WTC11 (cell line): ENCODE measurements around the gene ZCCHC10. TPM values are rescaled to one million over a fixed set of nuclear protein-coding genes. Genes with fewer than 3 reads are reported as not detected.

Experiments
- ATAC-seq: fragments of 200-7000 bp; cut with Tn5 transposase; 2 replicates; pipeline ENCODE4 v1.10.0; 2021; ENCODE audit warnings: mild to moderate bottlenecking, moderate library complexity
- CTCF ChIA-PET: fragments of 300-600 bp; sonication (Branson Sonifier 250); formaldehyde crosslinking; loops from one replicate; lab custom pipeline; 2021; ENCODE audit warnings: antibody characterized with exemption; lab: Charles Lee
- POLR2A ChIA-PET: fragments of 350-600 bp; sonication (Branson Sonifier 250); formaldehyde crosslinking; loops from one replicate; lab custom pipeline; 2021; ENCODE audit warnings: antibody characterized with exemption; lab: Charles Lee
- DNase-seq: peaks from one replicate; pipeline ENCODE4 v3.0.0; 2021; ENCODE audit warnings: low spot score
- H3K27ac Mint-ChIP-seq: 2 replicates; pipeline ENCODE4 v1.8.0; 2021; ENCODE audit warnings: mixed read lengths
- H3K27me3 Mint-ChIP-seq: 2 replicates; pipeline ENCODE4 v1.8.0; 2021; ENCODE audit warnings: low read depth, mild to moderate bottlenecking, moderate library complexity, mixed read lengths
- H3K36me3 Mint-ChIP-seq: 2 replicates; pipeline ENCODE4 v1.8.0; 2021; ENCODE audit warnings: mixed read lengths
- H3K4me1 Mint-ChIP-seq: 2 replicates; pipeline ENCODE4 v1.8.0; 2022; ENCODE audit warnings: mixed read lengths
- H3K4me3 Mint-ChIP-seq: 2 replicates; pipeline ENCODE4 v1.8.0; 2021; ENCODE audit warnings: mild to moderate bottlenecking, moderate library complexity, mixed read lengths
- H3K9me3 Mint-ChIP-seq: 2 replicates; pipeline ENCODE4 v1.8.0; 2021; ENCODE audit warnings: mixed read lengths
- FOXK1 ChIP-seq: sonication (generic); formaldehyde crosslinking; IDR thresholded peaks from 2 replicates; pipeline ENCODE4 v1.8.0; 2022; ENCODE audit warnings: mild to moderate bottlenecking, moderate library complexity, missing genetic modification reagents
- GABPB1 ChIP-seq: sonication (generic); formaldehyde crosslinking; IDR thresholded peaks from 2 replicates; pipeline ENCODE4 v1.8.1; 2023; ENCODE audit warnings: mild to moderate bottlenecking, missing genetic modification reagents
- IRF1 ChIP-seq: sonication (generic); formaldehyde crosslinking; IDR thresholded peaks from 2 replicates; pipeline ENCODE4 v1.8.0; 2023; ENCODE audit warnings: missing genetic modification reagents
- MLX ChIP-seq: sonication (generic); formaldehyde crosslinking; IDR thresholded peaks from 2 replicates; pipeline ENCODE4 v1.8.1; 2023; ENCODE audit warnings: mild to moderate bottlenecking, missing genetic modification reagents, moderate library complexity
- MXD4 ChIP-seq: fragments of 250-450 bp; sonication (Bioruptor Pico); IDR thresholded peaks from 2 replicates; pipeline ENCODE4 v1.8.0; 2021; ENCODE audit warnings: mild to moderate bottlenecking, moderate library complexity, borderline replicate concordance
- PRDM15 ChIP-seq: sonication (generic); formaldehyde crosslinking; IDR thresholded peaks from 2 replicates; pipeline ENCODE4 v1.8.0; 2022; ENCODE audit warnings: missing genetic modification reagents
- RORB ChIP-seq: fragments of 250-450 bp; sonication (Bioruptor Pico); IDR thresholded peaks from 2 replicates; pipeline ENCODE4 v1.9.0; 2021; ENCODE audit warnings: mild to moderate bottlenecking
- STAT6 ChIP-seq: sonication (generic); formaldehyde crosslinking; conservative IDR thresholded peaks from 2 replicates; pipeline ENCODE4 v1.8.1; 2023; ENCODE audit warnings: mild to moderate bottlenecking, low read depth, missing genetic modification reagents, moderate library complexity
- TEAD1 ChIP-seq: sonication (generic); formaldehyde crosslinking; IDR thresholded peaks from 2 replicates; pipeline ENCODE4 v1.8.0; 2022; ENCODE audit warnings: mild to moderate bottlenecking, missing genetic modification reagents
- USF1 ChIP-seq: sonication (generic); formaldehyde crosslinking; IDR thresholded peaks from 2 replicates; pipeline ENCODE4 v1.8.0; 2022; ENCODE audit warnings: mild to moderate bottlenecking, missing genetic modification reagents
- ZMAT4 ChIP-seq: fragments of 250-450 bp; sonication (Bioruptor Pico); IDR thresholded peaks from 2 replicates; pipeline ENCODE4 v1.9.0; 2021; ENCODE audit warnings: mild to moderate bottlenecking
- ZNF138 ChIP-seq: sonication (generic); formaldehyde crosslinking; conservative IDR thresholded peaks from 2 replicates; pipeline ENCODE4 v1.8.1; 2022; ENCODE audit warnings: mild to moderate bottlenecking, moderate library complexity, missing genetic modification reagents
- ZNF281 ChIP-seq: sonication (generic); formaldehyde crosslinking; IDR thresholded peaks from 2 replicates; pipeline ENCODE4 v1.8.0; 2023; ENCODE audit warnings: mild to moderate bottlenecking, missing genetic modification reagents
- ZNF396 ChIP-seq: fragments of 250-450 bp; sonication (Bioruptor Pico); IDR thresholded peaks from 2 replicates; pipeline ENCODE4 v1.8.0; 2021; ENCODE audit warnings: mild to moderate bottlenecking, moderate library complexity, borderline replicate concordance
- ZNF532 ChIP-seq: fragments of 250-450 bp; sonication (Bioruptor Pico); IDR thresholded peaks from 2 replicates; pipeline ENCODE4 v1.9.0; 2021; ENCODE audit warnings: mild to moderate bottlenecking, borderline replicate concordance
- total RNA-seq: library from RNA; stranded (reverse); gene quantifications from 3 replicates; pipeline ENCODE4 v1.2.3, GENCODE V29; 2021

Gene ZCCHC10
- total RNA-seq, 1 experiment from 2014 or later, result 22.9 TPM

GRCh38 chr5:132962429-132963021 is 63.8 kb downstream of the ZCCHC10 start:
- H3K27me3 Mint-ChIP-seq, result no peaks in the 10 kb centered on the region
- H3K4me3 Mint-ChIP-seq, result peak overlapping the region; percentile 98
- peak overlapping the region; percentile 99 for H3K27ac Mint-ChIP-seq
- peaks cover 18% of the 10 kb centered on the region for H3K4me1 Mint-ChIP-seq
- TF ChIP-seq ZNF281 (CRISPR knock-in tag) (no peak), RORB (CRISPR knock-in tag) (no peak), FOXK1 (CRISPR knock-in tag) (no peak), PRDM15 (CRISPR knock-in tag) (no peak), ZNF138 (CRISPR knock-in tag) (no peak), ZMAT4 (CRISPR knock-in tag) (no peak), USF1 (CRISPR knock-in tag) (no peak), TEAD1 (CRISPR knock-in tag) (no peak)
- TF ChIP-seq, all 79 proteins: peak for 0
- ATAC-seq (no peak), DNase-seq (no peak)
- Mint-ChIP-seq H3K9me3 (no peaks in the 10 kb centered on the region), H3K36me3 (peaks cover 7% of the 10 kb centered on the region)
- CTCF ChIA-PET, result interaction anchor here (0.6 to 0.7 kb wide), 3 partner anchors 13 to 415 kb away, joined by 3 to 5 read pairs (median 4); partner anchors contain the start of gene HSPA4
- POLR2A ChIA-PET, result interaction anchor here (0.6 to 3.3 kb wide), 3 partner anchors 55 to 139 kb away, joined by 3 to 22 read pairs (median 3); partner anchors contain the start of gene HSPA4

GRCh38 chr5:132961887-132962286 is 64.5 kb downstream of the ZCCHC10 start:
- no peak for ATAC-seq
- POLR2A ChIA-PET, result interaction anchor here (3.3 kb wide), 1 partner anchor 90 kb away, joined by 22 read pairs; the partner anchor contains the start of gene HSPA4
- H3K4me3 Mint-ChIP-seq, result peak overlapping the region; percentile 98
- DNase-seq, result no peak
- CTCF ChIA-PET, result interaction anchor here (0.6 kb wide), 1 partner anchor 14 kb away, joined by 4 read pairs; no protein-coding TSS in a partner anchor
- peaks cover 7% of the 10 kb centered on the region for H3K36me3 Mint-ChIP-seq
- H3K9me3 Mint-ChIP-seq, result no peaks in the 10 kb centered on the region
- H3K27me3 Mint-ChIP-seq, result no peaks in the 10 kb centered on the region
- TF ChIP-seq TEAD1 (CRISPR knock-in tag), result no peak
- no peak for TF ChIP-seq MLX
- no peak for TF ChIP-seq ZNF138 (CRISPR knock-in tag)
- no peak for TF ChIP-seq ZNF532 (CRISPR knock-in tag)
- no peak for TF ChIP-seq GABPB1
- no peak for TF ChIP-seq IRF1
- TF ChIP-seq STAT6 (CRISPR knock-in tag), result no peak
- no peak for TF ChIP-seq ZNF396 (CRISPR knock-in tag)
- TF ChIP-seq MXD4, result no peak
- H3K27ac Mint-ChIP-seq, result peak overlapping the region; percentile 99
- peaks cover 18% of the 10 kb centered on the region for H3K4me1 Mint-ChIP-seq
